DMS 273 treated with DMSO at 0.1 percent for 48 hours (cell line): Measurements from ENCODE around the gene SERPINI1.

ENCODE experiments used
- DNase-seq: peaks from one replicate; lab custom pipeline; 2025; lab: John Stamatoyannopoulos, UW

The SERPINI1 gene

GRCh38 chr3:167735233-167736138 is at the start of gene SERPINI1:
TSS of gene SERPINI1 (plus strand) at chr3:167735721. CDS start at chr3:167789129, 53,408 bp downstream.
- DNase-seq, result peak; percentile 97

GRCh38 chr3:167691366-167691765 is 44.2 kb upstream of the SERPINI1 start:
- no peak for DNase-seq

- no peak for DNase-seq
These were observed 41.4 kb upstream of the SERPINI1 start for GRCh38 chr3:167694121-167694520.

GRCh38 chr3:167700046-167700445 is 35.5 kb upstream of the SERPINI1 start:
- DNase-seq, result no peak

- no peak for DNase-seq
These were observed 34.6 kb upstream of the SERPINI1 start for GRCh38 chr3:167700926-167701325.

- no peak for DNase-seq
These were observed 29.7 kb upstream of the SERPINI1 start for GRCh38 chr3:167705840-167706239.

- DNase-seq, result no peak
These were observed 25.8 kb upstream of the SERPINI1 start for GRCh38 chr3:167709690-167710089.

- no peak for DNase-seq
These were observed 25.0 kb upstream of the SERPINI1 start for GRCh38 chr3:167710552-167710951.

GRCh38 chr3:167711439-167711838 is 24.1 kb upstream of the SERPINI1 start:
- DNase-seq, result no peak

- DNase-seq, result no peak
These were observed 23.1 kb upstream of the SERPINI1 start for GRCh38 chr3:167712445-167712844.

- no peak for DNase-seq
These were observed 20.6 kb upstream of the SERPINI1 start for GRCh38 chr3:167714871-167715270.

GRCh38 chr3:167716920-167717319 is 18.6 kb upstream of the SERPINI1 start:
- no peak for DNase-seq

- no peak for DNase-seq
These were observed 16.9 kb upstream of the SERPINI1 start for GRCh38 chr3:167718582-167718981.

- no peak for DNase-seq
These were observed 12.5 kb upstream of the SERPINI1 start for GRCh38 chr3:167723025-167723512.

GRCh38 chr3:167723872-167724271 is 11.6 kb upstream of the SERPINI1 start:
- DNase-seq, result no peak

- DNase-seq, result no peak
These were observed 7.3 kb upstream of the SERPINI1 start for GRCh38 chr3:167728176-167728575.

GRCh38 chr3:167728632-167729323 is 6.7 kb upstream of the SERPINI1 start:
- DNase-seq, result no peak

- DNase-seq, result no peak
These were observed 5.9 kb upstream of the SERPINI1 start for GRCh38 chr3:167729591-167729990.

GRCh38 chr3:167731393-167731792 is 4.1 kb upstream of the SERPINI1 start:
- DNase-seq, result no peak

GRCh38 chr3:167732313-167733065 is 3.0 kb upstream of the SERPINI1 start:
- no peak for DNase-seq

GRCh38 chr3:167733961-167734497 is 1.5 kb upstream of the SERPINI1 start:
- DNase-seq, result no peak
